Frontal cortex (tissue), 4 donors: Measurements from ENCODE around the gene MYO16. TPM values are rescaled to one million over a fixed set of nuclear protein-coding genes. Genes with fewer than 3 reads are reported as not detected.

Experiments
- DNase-seq, 2 donors: peaks; one replicate each; pipeline ENCODE4 v3.0.0; 2012; ENCODE audit warnings: low spot score in 2 of 2
- FAIRE-seq: peaks from 2 replicates; lab custom pipeline; 2012; peaks lifted over from hg19 to GRCh38; lab: Jason Lieb, UNC
- total RNA-seq: library from RNA; depleted of rRNA; stranded (reverse); fragments of >200 nt; gene quantifications from one replicate; pipeline ENCODE4 v1.2.3, GENCODE V29; 2014
- donor health status: control.
- donor health status: control.
- donor health status: control.

Gene MYO16
- total RNA-seq, 1 donor from 2014 or later = 95.0 TPM

DNA sequence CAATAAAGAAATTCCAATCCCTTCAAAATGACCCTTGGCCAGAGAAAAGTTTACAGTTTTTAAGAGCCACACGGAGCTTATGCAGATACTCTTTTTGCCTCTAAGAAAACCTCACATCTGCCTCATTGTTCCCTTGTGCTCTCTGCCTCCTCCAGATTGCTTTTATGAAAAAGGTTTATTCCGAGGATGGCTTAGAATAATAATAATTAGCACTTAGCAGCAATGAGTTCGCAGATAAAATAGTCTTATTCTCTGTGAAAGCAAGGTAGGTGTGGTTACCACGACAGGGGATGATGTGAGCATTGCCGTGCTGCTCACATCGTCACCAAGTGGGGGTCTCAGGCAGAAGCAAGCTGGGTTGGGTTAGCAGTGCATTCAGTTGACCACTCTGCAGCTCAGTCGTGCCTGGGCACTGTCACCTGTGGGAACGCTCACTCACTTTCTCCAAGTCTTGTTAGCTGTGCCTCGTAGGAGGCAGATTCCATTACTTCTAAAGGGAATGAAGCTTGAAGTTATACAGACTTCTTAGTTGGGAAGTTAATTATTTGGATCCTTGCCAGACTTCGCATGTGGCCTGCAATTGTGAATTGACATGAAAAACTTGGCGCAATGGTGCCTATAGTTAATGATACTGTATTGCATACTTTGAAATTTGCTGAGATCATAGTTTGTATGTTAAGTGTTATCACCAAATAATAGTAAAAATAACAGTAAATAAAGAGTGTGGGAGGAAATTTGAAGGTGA lies 157.2 kb downstream of the MYO16 start:
- FAIRE-seq = no peak

GRCh38 chr13:108787700-108788414 lies 158.4 kb downstream of the MYO16 start:
- DNase-seq (no peak), FAIRE-seq (no peak)

More for the DNA sequence above, 157.2 kb downstream of the MYO16 start:
- no peak for DNase-seq

GRCh38 chr13:108789476-108789875 lies 160.1 kb downstream of the MYO16 start:
- no peak for FAIRE-seq
- no peak for DNase-seq

DNA sequence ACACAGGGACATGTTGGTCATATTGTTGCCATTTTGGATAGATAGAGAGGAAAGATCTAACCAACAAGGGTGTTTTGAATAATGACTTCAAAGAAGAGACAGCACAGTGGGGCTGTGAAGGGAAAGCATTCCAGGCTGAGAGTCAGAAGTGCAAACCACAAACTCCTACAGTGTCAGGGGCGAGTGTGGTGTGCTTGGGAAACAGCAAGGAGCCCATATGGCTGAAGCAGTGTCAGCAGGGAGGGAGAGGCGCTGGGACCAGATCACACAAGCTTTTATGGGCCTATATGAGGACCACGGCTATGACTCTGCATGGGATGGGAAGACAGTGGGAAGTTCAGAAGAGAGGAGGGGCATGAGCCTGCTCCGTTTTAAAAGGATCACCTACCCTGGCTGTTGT lies 166.4 kb downstream of the MYO16 start:
- DNase-seq (no peak), FAIRE-seq (no peak)

DNA sequence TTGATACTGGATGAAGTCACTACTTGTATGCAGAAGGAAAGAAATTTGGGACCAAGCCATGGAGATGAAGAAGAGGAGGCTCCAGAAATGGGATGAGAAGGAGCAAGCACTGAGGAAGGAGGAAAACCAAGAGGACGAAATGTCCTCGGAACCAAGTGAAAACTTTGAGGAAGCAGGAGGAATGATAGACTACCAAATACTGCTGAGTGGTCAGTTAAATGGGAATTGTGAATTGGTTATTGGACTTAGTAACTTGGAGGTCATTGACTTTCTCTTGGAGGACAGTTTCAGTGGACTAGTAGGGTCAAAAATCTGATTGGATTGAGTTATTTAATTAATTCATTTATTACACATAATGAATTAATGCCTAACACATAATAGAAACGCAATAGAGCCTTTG lies 167.9 kb downstream of the MYO16 start:
- DNase-seq (no peak), FAIRE-seq (no peak)

- FAIRE-seq (no peak), DNase-seq (no peak)
Measured at GRCh38 chr13:108807841-108808240, 178.4 kb downstream of the MYO16 start.

DNA sequence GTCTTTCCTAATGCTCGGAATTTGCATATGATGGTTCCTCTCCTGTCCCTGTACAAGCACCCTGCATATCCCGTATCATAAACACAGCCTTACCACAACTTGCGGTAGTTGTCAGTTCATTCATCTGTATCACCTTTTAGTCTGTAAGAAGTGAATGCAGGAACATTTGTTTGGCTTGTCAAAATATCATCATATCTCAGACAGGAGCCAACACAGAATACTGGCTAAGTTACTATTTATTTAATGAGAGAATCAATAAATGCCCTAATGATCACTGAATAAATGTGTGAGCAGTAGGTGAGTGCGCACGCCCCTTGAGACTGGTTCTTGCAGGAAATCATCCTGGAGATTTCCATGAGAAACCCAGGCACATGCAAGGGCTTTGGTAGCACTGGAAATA lies 182.8 kb downstream of the MYO16 start:
- no peak for FAIRE-seq
- DNase-seq = no peak

GRCh38 chr13:108812661-108813060 lies 183.2 kb downstream of the MYO16 start:
- FAIRE-seq (no peak), DNase-seq (no peak)

GRCh38 chr13:108813587-108814170 lies 184.3 kb downstream of the MYO16 start:
- DNase-seq (no peak), FAIRE-seq (no peak)

DNA sequence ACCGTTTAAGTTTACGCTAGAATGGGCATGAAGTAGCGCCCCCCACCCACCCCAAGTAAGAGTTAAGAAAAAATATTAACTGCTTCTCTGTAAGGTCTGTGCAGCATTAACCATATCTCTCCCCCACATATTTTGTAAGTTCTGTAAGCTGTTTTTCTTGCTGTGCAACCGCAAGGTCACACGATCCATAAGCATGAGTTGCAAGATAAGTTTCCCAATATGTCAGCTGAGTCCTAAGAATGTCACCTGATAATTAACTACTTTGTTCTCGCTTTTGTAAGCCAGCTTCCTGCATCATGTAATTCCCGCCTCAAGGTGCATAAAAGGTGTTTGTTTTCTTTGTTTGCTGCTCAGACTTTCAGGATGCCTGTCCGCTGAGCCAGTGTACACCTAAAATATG lies 187.0 kb downstream of the MYO16 start:
- FAIRE-seq (no peak), DNase-seq (no peak)

DNA sequence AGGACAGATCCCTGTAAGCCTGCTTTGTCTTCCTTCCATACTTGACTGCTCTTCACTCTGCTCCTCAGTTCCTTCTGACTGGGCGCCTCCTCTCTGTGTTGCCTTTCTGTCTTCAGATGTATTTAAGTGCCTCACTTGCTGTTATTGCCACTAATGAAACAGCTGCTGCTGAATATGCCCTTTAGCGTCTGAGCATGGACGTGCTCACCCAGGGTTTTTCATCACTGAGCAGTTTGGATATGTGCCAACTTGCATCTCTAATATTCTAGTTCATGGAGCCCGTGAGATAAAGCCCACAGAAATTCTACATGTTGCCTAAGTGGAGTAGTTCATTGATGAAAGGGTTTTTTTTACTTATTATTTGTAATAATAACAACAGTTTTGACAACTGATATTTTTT lies 198.2 kb downstream of the MYO16 start:
- FAIRE-seq = no peak
- DNase-seq = no peak

DNA sequence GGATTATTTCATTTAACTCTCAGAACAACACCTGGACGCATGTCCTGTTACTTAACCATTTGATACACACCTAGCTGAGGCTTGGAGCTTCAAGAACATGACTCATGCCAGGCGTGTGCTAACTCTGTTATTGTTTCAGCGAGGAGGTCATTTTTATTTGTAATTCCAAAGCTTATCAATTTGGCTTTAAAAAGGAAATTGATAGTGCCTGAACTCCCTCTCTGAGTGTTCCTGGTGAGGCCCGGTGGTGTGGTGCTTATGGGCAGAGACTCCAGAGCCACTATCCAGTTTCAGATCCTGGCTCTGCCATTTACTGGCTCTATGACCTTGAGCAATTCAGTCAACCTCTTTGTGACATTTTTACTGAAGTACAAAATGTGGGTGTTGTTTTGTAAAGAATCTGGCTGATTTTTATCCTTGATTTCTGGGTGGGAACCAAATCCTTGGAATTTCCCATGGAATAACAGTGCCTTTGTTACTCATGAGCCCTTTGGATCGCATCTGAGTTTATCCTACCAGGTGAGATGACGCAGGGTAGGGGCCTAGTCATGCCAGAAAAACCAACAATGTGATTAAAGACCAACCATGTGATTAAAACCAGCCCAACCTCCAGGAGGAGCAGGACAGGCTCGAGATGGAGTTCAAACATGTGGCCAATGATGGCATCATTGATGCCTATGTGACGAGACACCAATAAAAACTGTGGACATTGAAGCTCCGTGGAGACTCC lies 198.8 kb downstream of the MYO16 start:
- no peak for FAIRE-seq
- no peak for DNase-seq

GRCh38 chr13:108830916-108831315 lies 201.5 kb downstream of the MYO16 start:
- FAIRE-seq (no peak), DNase-seq (no peak)

DNA sequence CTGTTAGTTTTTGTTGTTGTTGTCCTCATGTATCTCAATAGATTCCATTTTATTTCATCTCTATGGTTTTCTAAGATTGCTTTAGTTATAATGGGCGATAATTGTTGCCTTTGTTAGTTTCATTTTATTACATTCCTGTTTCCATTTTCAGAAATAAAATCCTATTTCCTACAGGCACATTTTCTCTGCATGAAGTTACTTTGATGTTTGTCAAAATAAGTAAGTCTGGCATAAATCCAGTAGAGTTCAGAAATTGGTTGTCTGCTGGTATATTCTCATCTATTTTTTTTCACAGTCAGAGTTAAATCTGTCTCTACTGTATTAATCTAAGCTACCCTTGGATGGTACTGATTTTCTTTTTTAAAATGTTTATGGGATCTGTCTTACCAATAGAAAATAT lies 204.1 kb downstream of the MYO16 start:
- FAIRE-seq (no peak), DNase-seq (no peak)

DNA sequence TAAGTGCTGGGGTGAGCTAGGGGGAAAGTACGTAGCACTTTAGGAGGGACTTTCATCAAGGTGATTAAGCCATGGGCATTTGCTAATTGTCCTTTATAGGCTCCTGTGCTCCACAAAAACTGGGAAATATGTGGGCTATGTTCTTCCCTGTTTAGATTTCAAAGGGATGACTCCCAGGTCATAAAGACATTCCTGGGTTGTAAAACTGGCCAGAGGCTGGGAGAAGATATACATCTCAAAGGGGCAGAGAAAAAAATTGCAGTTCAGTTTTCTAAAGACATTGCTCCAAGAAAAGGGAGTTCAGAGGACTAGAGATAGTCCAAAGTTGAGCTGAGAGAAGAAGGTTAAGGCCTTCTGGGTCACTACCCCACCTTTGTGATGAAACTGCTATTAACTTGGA lies 204.8 kb downstream of the MYO16 start:
- no peak for FAIRE-seq
- DNase-seq = no peak

- DNase-seq (no peak), FAIRE-seq (no peak)
Measured at GRCh38 chr13:108835083-108835482, 205.7 kb downstream of the MYO16 start.

- DNase-seq (peak in 1 of 2 donors; percentile 10), FAIRE-seq (no peak)
Measured at GRCh38 chr13:108850691-108851090, 221.3 kb downstream of the MYO16 start.

DNA sequence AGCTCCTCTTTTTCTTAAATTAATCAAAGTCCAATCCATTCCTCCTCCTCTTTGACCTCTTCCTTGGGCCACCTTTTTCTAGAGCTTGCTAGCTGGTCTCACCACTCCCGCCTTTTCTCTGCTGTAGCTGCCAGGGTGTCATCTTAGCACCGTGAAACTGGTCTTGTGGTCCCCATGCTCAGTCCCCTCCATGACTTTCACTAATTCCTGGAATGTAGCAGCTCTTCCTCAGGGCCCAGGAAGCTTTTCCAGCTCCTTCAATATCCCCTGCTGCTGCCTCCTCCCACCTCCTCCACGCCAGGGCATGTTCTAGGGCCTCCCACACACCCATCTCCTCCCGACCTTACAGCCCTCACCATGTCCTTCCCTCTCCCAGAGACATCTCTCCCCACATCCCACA lies 222.2 kb downstream of the MYO16 start:
- FAIRE-seq (no peak), DNase-seq (no peak)

DNA sequence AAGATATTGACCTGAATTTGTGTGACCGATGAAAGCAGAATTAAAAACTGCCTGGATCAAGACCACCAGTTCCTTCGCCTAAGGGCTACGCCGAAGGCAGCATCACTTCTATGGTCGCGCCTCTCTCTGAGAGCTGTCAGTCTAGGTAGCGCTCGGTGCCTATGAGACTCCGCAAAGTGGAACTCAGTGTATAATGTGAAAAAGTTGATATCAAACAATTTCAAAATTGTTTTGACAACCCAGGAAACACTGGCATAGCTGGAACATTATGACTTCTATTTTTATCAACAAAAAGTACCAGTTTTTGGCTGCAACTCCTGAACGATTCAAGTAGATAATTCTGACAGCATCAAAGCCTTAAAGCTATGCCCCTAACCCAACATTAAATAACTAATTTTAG lies 223.6 kb downstream of the MYO16 start:
- no peak for FAIRE-seq
- DNase-seq = no peak

- FAIRE-seq (no peak), DNase-seq (no peak)
Measured at GRCh38 chr13:108855737-108856387, 226.5 kb downstream of the MYO16 start.
